H9 (cell line): Measurements from ENCODE around the gene MYH7. TPM values are rescaled to one million over a fixed set of nuclear protein-coding genes. Genes with fewer than 3 reads are reported as not detected.

Source experiments
- DNase-seq: peaks from one replicate; pipeline ENCODE4 v3.0.0-alpha.2; 2017
- H2AFZ ChIP-seq: one replicate; pipeline ENCODE4 v1.6.1; 2013; ENCODE audit warnings: mild to moderate bottlenecking, low read length, control low read depth, moderate library complexity
- H2AK5ac ChIP-seq: 2 replicates; pipeline ENCODE4 v1.6.1; 2013; ENCODE audit warnings: low read length, control low read depth, mixed read lengths; ENCODE audit not compliant: insufficient read length
- H2BK120ac ChIP-seq: one replicate; pipeline ENCODE4 v1.6.1; 2013; ENCODE audit warnings: low read depth, mild to moderate bottlenecking, low read length, control low read depth, inconsistent platforms; ENCODE audit not compliant: poor library complexity, severe bottlenecking
- H2BK12ac ChIP-seq: 2 replicates; pipeline ENCODE4 v1.6.1; 2013; ENCODE audit warnings: low read length, control low read depth, mixed read lengths, low read depth; ENCODE audit not compliant: insufficient read length
- H2BK15ac ChIP-seq: 2 replicates; pipeline ENCODE4 v1.6.1; 2013; ENCODE audit warnings: low read depth, low read length, control low read depth
- H2BK20ac ChIP-seq: one replicate; pipeline ENCODE4 v1.6.1; 2013; ENCODE audit warnings: low read depth, mild to moderate bottlenecking, low read length, control low read depth, inconsistent platforms; ENCODE audit not compliant: poor library complexity, severe bottlenecking
- H2BK5ac ChIP-seq: 2 replicates; pipeline ENCODE4 v1.6.1; 2013; ENCODE audit warnings: low read length, control low read depth, mixed read lengths; ENCODE audit not compliant: insufficient read length
- H3K14ac ChIP-seq: 2 replicates; pipeline ENCODE4 v1.6.1; 2013; ENCODE audit warnings: low read length, control low read depth; ENCODE audit not compliant: insufficient read depth
- H3K18ac ChIP-seq: 2 replicates; pipeline ENCODE4 v1.6.1; 2013; ENCODE audit warnings: low read depth, mild to moderate bottlenecking, mixed read lengths, low read length, control low read depth; ENCODE audit not compliant: insufficient read length
- H3K23ac ChIP-seq: 2 replicates; pipeline ENCODE4 v1.6.1; 2013; ENCODE audit warnings: low read length, control low read depth, mixed read lengths, low read depth; ENCODE audit not compliant: insufficient read length
- H3K23me2 ChIP-seq: 2 replicates; pipeline ENCODE4 v1.6.1; 2013; ENCODE audit warnings: low read depth, mild to moderate bottlenecking, mixed read lengths, low read length, control low read depth; ENCODE audit not compliant: insufficient read length, poor library complexity, severe bottlenecking
- H3K27ac ChIP-seq: 2 replicates; pipeline ENCODE4 v1.5.1; 2013; ENCODE audit warnings: low read length, control low read depth, mixed read lengths, low read depth; ENCODE audit not compliant: insufficient read length
- H3K27me3 ChIP-seq: 2 replicates; pipeline ENCODE4 v1.6.1; 2013; ENCODE audit warnings: low read length, control low read depth, inconsistent platforms; ENCODE audit not compliant: insufficient read depth
- H3K4ac ChIP-seq: 2 replicates; pipeline ENCODE4 v1.6.1; 2013; ENCODE audit warnings: low read depth, mild to moderate bottlenecking, control low read depth, inconsistent platforms, low read length, moderate library complexity
- H3K4me1 ChIP-seq: 2 replicates; pipeline ENCODE4 v1.6.1; 2013; ENCODE audit warnings: low read length, control low read depth, inconsistent platforms; ENCODE audit not compliant: insufficient read depth
- H3K4me2 ChIP-seq: 2 replicates; pipeline ENCODE4 v1.6.1; 2013; ENCODE audit warnings: low read length, control low read depth, mixed read lengths; ENCODE audit not compliant: insufficient read length, insufficient read depth
- H3K56ac ChIP-seq: 2 replicates; pipeline ENCODE4 v1.6.1; 2013; ENCODE audit warnings: low read depth, mild to moderate bottlenecking, mixed read lengths, low read length, control low read depth; ENCODE audit not compliant: insufficient read length
- H3K79me1 ChIP-seq: 2 replicates; pipeline ENCODE4 v1.6.1; 2013; ENCODE audit warnings: low read depth, mild to moderate bottlenecking, moderate library complexity, low read length, control low read depth, inconsistent platforms; ENCODE audit not compliant: insufficient read depth, poor library complexity, severe bottlenecking
- H3K79me2 ChIP-seq: 2 replicates; pipeline ENCODE4 v1.6.1; 2013; ENCODE audit warnings: low read length, control low read depth, inconsistent platforms; ENCODE audit not compliant: insufficient read depth
- H3K9ac ChIP-seq: 2 replicates; pipeline ENCODE4 v1.6.1; 2013; ENCODE audit warnings: low read length, control low read depth, mixed read lengths; ENCODE audit not compliant: insufficient read length; ENCODE audit errors: extremely low read depth
- H3K9me3 ChIP-seq: one replicate; pipeline ENCODE4 v1.6.1; 2013; ENCODE audit warnings: low read depth, low read length, inconsistent platforms; ENCODE audit not compliant: control insufficient read depth
- H3T11ph ChIP-seq: one replicate; pipeline ENCODE4 v1.6.1; 2013; ENCODE audit warnings: mild to moderate bottlenecking, low read length, control low read depth, inconsistent platforms
- H4K20me1 ChIP-seq: one replicate; pipeline ENCODE4 v1.6.1; 2013; ENCODE audit not compliant: control insufficient read depth, insufficient read length, insufficient read depth
- H4K5ac ChIP-seq: 2 replicates; pipeline ENCODE4 v1.6.1; 2013; ENCODE audit warnings: low read depth, mild to moderate bottlenecking, mixed read lengths, low read length, control low read depth; ENCODE audit not compliant: insufficient read length
- H4K8ac ChIP-seq: replicated peaks from 2 replicates; pipeline ENCODE4 v1.6.1; 2013; ENCODE audit warnings: low read length, control low read depth, mixed read lengths, low read depth; ENCODE audit not compliant: insufficient read length
- H4K91ac ChIP-seq: 2 replicates; pipeline ENCODE4 v1.6.1; 2013; ENCODE audit warnings: low read depth, mild to moderate bottlenecking, moderate library complexity, mixed read lengths, low read length, control low read depth; ENCODE audit not compliant: insufficient read length
- H3K27ac Mint-ChIP-seq, 3 experiments: 2 replicates in 2 of 3; 3 replicates in 1 of 3; pipeline ENCODE4 v1.8.0; 2020 to 2021; ENCODE audit warnings: mixed read lengths in 3 of 3, mild to moderate bottlenecking in 1 of 3, moderate library complexity in 1 of 3
- H3K27me3 Mint-ChIP-seq: 2 replicates; pipeline ENCODE4 v1.8.0; 2021; ENCODE audit warnings: low read depth, mild to moderate bottlenecking, moderate library complexity, mixed read lengths
- H3K36me3 Mint-ChIP-seq, 3 experiments: 2 replicates in 2 of 3; 3 replicates in 1 of 3; pipeline ENCODE4 v1.8.0; 2020 to 2021; ENCODE audit warnings: low read depth in 3 of 3, mixed read lengths in 3 of 3; ENCODE audit not compliant: insufficient read depth in 1 of 3
- H3K4me1 Mint-ChIP-seq, 2 experiments: 2 replicates each; pipeline ENCODE4 v1.8.0; 2020; ENCODE audit warnings: mixed read lengths in 2 of 2
- H3K4me3 Mint-ChIP-seq, 2 experiments: 2 replicates in 1 of 2; 3 replicates in 1 of 2; pipeline ENCODE4 v1.8.0; 2020 to 2021; ENCODE audit warnings: mild to moderate bottlenecking in 2 of 2, mixed read lengths in 2 of 2, moderate library complexity in 1 of 2
- H3K9me3 Mint-ChIP-seq, 2 experiments: 2 replicates in 1 of 2; 3 replicates in 1 of 2; pipeline ENCODE4 v1.8.0; 2020; ENCODE audit warnings: mild to moderate bottlenecking in 2 of 2, mixed read lengths in 2 of 2, moderate library complexity in 1 of 2
- CTCF ChIP-seq: fragments of 200-600 bp; sonication (generic); conservative IDR thresholded peaks from 3 replicates; pipeline ENCODE4 v1.8.0; 2021; ENCODE audit warnings: antibody characterized with exemption, mild to moderate bottlenecking
- WGBS: extraction: QIAGEN DNeasy Blood & Tissue Kit; methylation state at CpG from one replicate; pipeline ENCODE4 v1.1.7; 2013; ENCODE audit warnings: missing lambda C conversion rate, low lambda C conversion rate, mixed read lengths; ENCODE audit not compliant: insufficient read length; ENCODE audit errors: extremely low coverage; 5-methylcytosine and 5-hydroxymethylcytosine counted together
- total RNA-seq: library from RNA; stranded (reverse); gene quantifications from 2 replicates; pipeline ENCODE4 v1.2.1, GENCODE V29; 2021

Gene MYH7
- total RNA-seq, 1 experiment from 2014 or later: not detected

GRCh38 chr14:23370221-23370620 lies 65.2 kb downstream of the MYH7 start:
- Histone ChIP-seq H3T11ph (no peak overlapping the region), H3K4me1 (no peaks in the 10 kb centered on the region), H2BK5ac (no peak overlapping the region), H3K27ac (no peak overlapping the region), H3K18ac (no peak overlapping the region), H4K5ac (no peak overlapping the region), H3K23me2 (peaks cover 12% of the 10 kb centered on the region), H3K9ac (no peak overlapping the region), H4K20me1 (no peaks in the 10 kb centered on the region), H2AFZ (no peak overlapping the region), H3K79me1 (no peaks in the 10 kb centered on the region), H2AK5ac (no peak overlapping the region), H3K9me3 (no peaks in the 10 kb centered on the region), H4K8ac (no peak overlapping the region), H3K14ac (no peak overlapping the region), H4K91ac (no peak overlapping the region), H2BK120ac (no peak overlapping the region), H2BK12ac (no peak overlapping the region), H3K27me3 (no peaks in the 10 kb centered on the region; the same call in 1 of the 2 replicates), H3K23ac (no peak overlapping the region), H3K4me2 (no peak overlapping the region), H2BK20ac (no peak overlapping the region), H3K79me2 (no peaks in the 10 kb centered on the region), H3K56ac (no peak overlapping the region), H3K4ac (no peak overlapping the region), H2BK15ac (no peak overlapping the region)
- peaks cover 9 to 10% of the 10 kb centered on the region in 2 experiments for H3K4me1 Mint-ChIP-seq
- H3K4me3 Mint-ChIP-seq: no peak overlapping the region
- peaks cover 63% of the 10 kb centered on the region for H3K27me3 Mint-ChIP-seq
- no CpG with 5 or more reads among the region's 1 CpG for WGBS
- 0 out of 5 replicates have a peak, but pooled peaks cover 0 to 2% of the 10 kb centered on the region in 2 experiments for H3K9me3 Mint-ChIP-seq
- no peak for TF ChIP-seq CTCF
- H3K36me3 Mint-ChIP-seq: no peaks in the 10 kb centered on the region; a peak in 1 of 7 replicates
- H3K27ac Mint-ChIP-seq: no peak overlapping the region
- no peak for DNase-seq
